Kidney (tissue), 14 donors: ENCODE data around the gene BRI3BP. TPM values are rescaled to one million over a fixed set of nuclear protein-coding genes. Genes with fewer than 3 reads are reported as not detected.
"Not testable (repeated sequence)": the region's sequence is repeated elsewhere in the genome, so short reads cannot be mapped to it uniquely, and the experiment has no call there.

Source experiments
- DNase-seq, 5 donors: peaks; one replicate each; pipeline ENCODE4 v3.0.0-alpha.2; 2013 to 2020
- FAIRE-seq: peaks from 2 replicates; lab custom pipeline; 2012; peaks lifted over from hg19 to GRCh38; lab: Jason Lieb, UNC
- H3K27ac ChIP-seq, 2 donors: one replicate each; pipeline ENCODE4 v1.7.0; 2013; ENCODE audit warnings: low read depth in 2 of 2, low read length in 2 of 2, inconsistent platforms in 1 of 2
- H3K27me3 ChIP-seq: one replicate; pipeline ENCODE4 v1.7.1; 2013; ENCODE audit warnings: low read length, inconsistent platforms; ENCODE audit not compliant: control insufficient read depth, insufficient read depth
- H3K36me3 ChIP-seq, 3 donors: one replicate each; pipeline versions ENCODE4 v1.7.0 to v1.7.1; 2013; ENCODE audit warnings: low read length in 3 of 3, control low read depth in 1 of 3, inconsistent platforms in 1 of 3; ENCODE audit not compliant: insufficient read depth in 3 of 3, control insufficient read depth in 2 of 3
- H3K4me1 ChIP-seq, 3 donors: one replicate each; pipeline versions ENCODE4 v1.7.0 to v1.7.1; 2013; ENCODE audit warnings: low read length in 3 of 3, inconsistent platforms in 1 of 3, low read depth in 1 of 3; ENCODE audit not compliant: control insufficient read depth in 2 of 3, insufficient read depth in 2 of 3
- H3K4me3 ChIP-seq, 3 donors: one replicate each; pipeline versions ENCODE4 v1.7.0 to v1.8.1; 2013; ENCODE audit warnings: low read length in 3 of 3, control low read depth in 1 of 3, inconsistent platforms in 1 of 3
- H3K9ac ChIP-seq, 3 donors: one replicate each; pipeline versions ENCODE4 v1.7.0 to v1.7.1; 2013; ENCODE audit warnings: low read length in 3 of 3, control low read depth in 1 of 3, inconsistent platforms in 1 of 3
- H3K9me3 ChIP-seq, 3 donors: one replicate each; pipeline versions ENCODE4 v1.7.0 to v1.7.1; 2013; ENCODE audit warnings: low read length in 3 of 3, control low read depth in 1 of 3, inconsistent platforms in 1 of 3; ENCODE audit not compliant: control insufficient read depth in 2 of 3, insufficient read depth in 1 of 3
- CTCF ChIP-seq: IDR thresholded peaks from 3 replicates; pipeline ENCODE4 v1.5.1; 2012; ENCODE audit warnings: mild to moderate bottlenecking, moderate library complexity, borderline replicate concordance; ENCODE audit not compliant: insufficient read depth; ENCODE audit errors: extremely low read depth
- intact Hi-C: fragments of 100-400 bp; cut with DNase I; formaldehyde crosslinking; loops from one replicate; pipeline ENCODE4 v1.11.1; 2022
- polyA plus RNA-seq: library from polyadenylated mRNA; stranded (reverse); fragments of 350-450 nt; fragmentation: Illumina TruSeq; extraction: RNeasy Lipid Tissue Mini Kit (QIAGEN cat#74804); gene quantifications from one replicate; pipeline ENCODE4 v1.2.3, GENCODE V29; 2014; ENCODE audit warnings: low read depth, low replicate concordance; ENCODE audit not compliant: insufficient read depth
- total RNA-seq: library from RNA; stranded (reverse); fragmentation: NEBNext Ultra II Directional; extraction: Animal tissue kit (Norgen Biotek cat#: 25700); gene quantifications from one replicate; pipeline ENCODE4 v1.2.1, GENCODE V29; 2021
- donor health status: control.
- donor health status: control.
- donor health status: control.
- donor health status: control.
- donor health status: control.
- donor health status: DM: yes; HTN: yes; CAD: no.
- donor health status: Normal renal cell carcinoma (clear cell type).

The BRI3BP gene
- total and polyA plus RNA-seq, 2 donors from 2014 or later, result 6.8 to 8.8 TPM

- no peak for TF ChIP-seq CTCF
- Histone ChIP-seq H3K9ac (no peak overlapping the region), H3K4me3 (no peak overlapping the region), H3K27me3 (no peaks in the 10 kb centered on the region), H3K4me1 (no peaks in the 10 kb centered on the region), H3K36me3 (no peaks in the 10 kb centered on the region), H3K27ac (no peak overlapping the region), H3K9me3 (no peaks in the 10 kb centered on the region)
- intact Hi-C loops, result no loop called here
- DNase-seq (no peak), FAIRE-seq (no peak)
Observed at GRCh38 chr12:125029761-125030358, 36.4 kb downstream of the BRI3BP start.

GRCh38 chr12:125031471-125031870 lies 38.0 kb downstream of the BRI3BP start:
- FAIRE-seq, H3K4me1 ChIP-seq, H3K27me3 ChIP-seq, H3K36me3 ChIP-seq, intact Hi-C loops, H3K4me3 ChIP-seq, DNase-seq, H3K27ac ChIP-seq, H3K9ac ChIP-seq, H3K9me3 ChIP-seq: not testable (repeated sequence)

- no peak overlapping the region for H3K9ac ChIP-seq
- no peak for FAIRE-seq
- no peak for TF ChIP-seq CTCF
- H3K4me3 ChIP-seq, result no peak overlapping the region
- H3K4me1 ChIP-seq, result no peaks in the 10 kb centered on the region
- no peak overlapping the region for H3K27ac ChIP-seq
- no peaks in the 10 kb centered on the region for H3K9me3 ChIP-seq
- H3K36me3 ChIP-seq, result no peaks in the 10 kb centered on the region
- no peak for DNase-seq
- intact Hi-C loops, result no loop called here
- no peaks in the 10 kb centered on the region for H3K27me3 ChIP-seq
Observed at GRCh38 chr12:125032466-125033152, 39.2 kb downstream of the BRI3BP start.

- H3K4me1 ChIP-seq, result no peaks in the 10 kb centered on the region
- no peak for TF ChIP-seq CTCF
- no peak for DNase-seq
- no peaks in the 10 kb centered on the region for H3K27me3 ChIP-seq
- H3K36me3 ChIP-seq, result no peaks in the 10 kb centered on the region
- intact Hi-C loops, result no loop called here
- no peak for FAIRE-seq
- H3K4me3 ChIP-seq, result no peak overlapping the region
- no peak overlapping the region for H3K27ac ChIP-seq
- H3K9me3 ChIP-seq, result no peaks in the 10 kb centered on the region
- no peak overlapping the region for H3K9ac ChIP-seq
Observed at GRCh38 chr12:125033288-125033687, 39.8 kb downstream of the BRI3BP start.
